ENCODE measurements around the gene ASF1B. TPM values are rescaled to one million over a fixed set of nuclear protein-coding genes. Genes with fewer than 3 reads are reported as not detected.

ASF1B gene
- total RNA-seq, 6 donors from 2014 or later, result 1.2 to 4.9 (median 3.0) TPM

DNA sequence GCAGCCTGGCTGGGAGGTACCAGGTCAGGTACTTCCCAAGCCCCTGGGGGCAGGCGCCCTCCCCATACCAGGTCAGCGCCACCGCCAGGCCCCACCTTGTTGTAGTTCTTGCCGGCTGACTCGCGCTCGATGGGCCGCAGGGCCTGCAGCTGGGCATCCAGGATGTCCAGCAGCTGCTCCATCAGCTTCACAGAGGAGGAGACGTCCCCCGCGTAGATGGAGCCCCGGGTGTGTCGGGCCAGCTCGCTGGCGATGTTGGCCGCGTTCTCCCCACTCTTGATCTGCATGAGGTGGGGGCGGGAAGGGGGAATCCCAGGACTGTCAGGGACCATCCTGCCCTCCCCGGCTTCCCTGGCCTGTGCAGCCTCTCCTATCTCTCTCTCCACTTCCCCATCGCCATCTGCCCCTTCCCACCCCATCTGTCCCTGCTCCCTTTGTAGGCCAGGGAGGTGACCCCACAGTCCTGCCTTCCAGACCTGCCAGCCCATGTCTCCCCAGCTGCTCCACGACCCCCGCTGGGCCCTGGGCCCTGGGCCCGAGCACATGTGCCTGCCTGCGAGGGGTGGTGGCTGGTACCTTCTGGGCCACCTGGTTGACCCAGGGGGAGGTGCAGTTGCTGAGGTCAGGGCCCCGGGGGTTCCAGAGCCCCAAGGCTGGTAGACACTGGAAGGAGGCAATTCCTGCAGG lies 23.8 kb upstream of the ASF1B start:
- WGBS, 2 donors, result 89 to 95% methylated on average over 8 to 25 of the region's 25 CpGs
- H3K36me3 ChIP-seq, result peaks cover 0 to 61% (median 51%) of the 10 kb centered on the region in 4 donors
- no peaks in the 10 kb centered on the region for H3K9me3 ChIP-seq
- no peak overlapping the region for H3K4me3 ChIP-seq
- DNase-seq (no peak), ATAC-seq (ENCODE audit: low FRiP score in 2 of 2) (no peak)
- TF ChIP-seq POLR2A (IDR thresholded peaks at IDR 0.05) (no peak), POLR2AphosphoS5 (IDR thresholded peaks at IDR 0.05) (no peak)
- no peaks in the 10 kb centered on the region for H3K4me1 ChIP-seq
- no peaks in the 10 kb centered on the region for H3K27me3 ChIP-seq
- no peak overlapping the region for H3K27ac ChIP-seq

DNA sequence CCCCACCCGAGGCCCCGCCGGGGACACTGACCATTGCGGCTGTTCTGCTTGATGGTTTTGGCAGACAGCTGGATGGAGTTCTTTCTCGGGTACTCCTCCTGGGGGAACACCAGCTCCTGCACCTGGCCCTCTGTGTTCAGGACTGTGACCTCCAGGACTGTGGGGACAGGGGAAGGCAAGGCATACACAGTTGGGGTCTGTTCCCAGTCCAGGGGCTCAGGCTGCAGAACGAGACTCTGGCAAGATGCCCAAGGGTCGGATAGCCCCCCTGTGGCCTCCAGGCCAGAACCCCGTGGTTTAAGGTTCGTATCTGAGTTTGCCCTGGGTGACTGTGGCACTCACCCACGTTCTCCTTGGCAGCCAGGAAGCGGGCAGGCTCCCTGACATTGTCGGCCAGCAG lies 22.7 kb upstream of the ASF1B start:
- WGBS, 2 donors, result 77 to 81% methylated on average over 5 to 12 of the region's 12 CpGs
- no peak for TF ChIP-seq POLR2AphosphoS5 (IDR thresholded peaks at IDR 0.05)
- no peak for TF ChIP-seq EP300 (IDR thresholded peaks at IDR 0.05)
- TF ChIP-seq POLR2A (IDR thresholded peaks at IDR 0.05), result no peak
- TF ChIP-seq, protein P1, sequence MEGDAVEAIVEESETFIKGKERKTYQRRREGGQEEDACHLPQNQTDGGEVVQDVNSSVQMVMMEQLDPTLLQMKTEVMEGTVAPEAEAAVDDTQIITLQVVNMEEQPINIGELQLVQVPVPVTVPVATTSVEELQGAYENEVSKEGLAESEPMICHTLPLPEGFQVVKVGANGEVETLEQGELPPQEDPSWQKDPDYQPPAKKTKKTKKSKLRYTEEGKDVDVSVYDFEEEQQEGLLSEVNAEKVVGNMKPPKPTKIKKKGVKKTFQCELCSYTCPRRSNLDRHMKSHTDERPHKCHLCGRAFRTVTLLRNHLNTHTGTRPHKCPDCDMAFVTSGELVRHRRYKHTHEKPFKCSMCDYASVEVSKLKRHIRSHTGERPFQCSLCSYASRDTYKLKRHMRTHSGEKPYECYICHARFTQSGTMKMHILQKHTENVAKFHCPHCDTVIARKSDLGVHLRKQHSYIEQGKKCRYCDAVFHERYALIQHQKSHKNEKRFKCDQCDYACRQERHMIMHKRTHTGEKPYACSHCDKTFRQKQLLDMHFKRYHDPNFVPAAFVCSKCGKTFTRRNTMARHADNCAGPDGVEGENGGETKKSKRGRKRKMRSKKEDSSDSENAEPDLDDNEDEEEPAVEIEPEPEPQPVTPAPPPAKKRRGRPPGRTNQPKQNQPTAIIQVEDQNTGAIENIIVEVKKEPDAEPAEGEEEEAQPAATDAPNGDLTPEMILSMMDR (IDR thresholded peaks at IDR 0.05), result no peak
- no peak overlapping the region for H3K4me3 ChIP-seq
- no peak for ATAC-seq (ENCODE audit: low FRiP score in 2 of 2)
- no peaks in the 10 kb centered on the region for H3K27me3 ChIP-seq
- DNase-seq, result no peak
- H3K36me3 ChIP-seq, result peaks cover 0 to 70% (median 54%) of the 10 kb centered on the region in 4 donors
- no peaks in the 10 kb centered on the region for H3K4me1 ChIP-seq
- H3K9me3 ChIP-seq, result no peaks in the 10 kb centered on the region
- H3K27ac ChIP-seq, result no peak overlapping the region

DNA sequence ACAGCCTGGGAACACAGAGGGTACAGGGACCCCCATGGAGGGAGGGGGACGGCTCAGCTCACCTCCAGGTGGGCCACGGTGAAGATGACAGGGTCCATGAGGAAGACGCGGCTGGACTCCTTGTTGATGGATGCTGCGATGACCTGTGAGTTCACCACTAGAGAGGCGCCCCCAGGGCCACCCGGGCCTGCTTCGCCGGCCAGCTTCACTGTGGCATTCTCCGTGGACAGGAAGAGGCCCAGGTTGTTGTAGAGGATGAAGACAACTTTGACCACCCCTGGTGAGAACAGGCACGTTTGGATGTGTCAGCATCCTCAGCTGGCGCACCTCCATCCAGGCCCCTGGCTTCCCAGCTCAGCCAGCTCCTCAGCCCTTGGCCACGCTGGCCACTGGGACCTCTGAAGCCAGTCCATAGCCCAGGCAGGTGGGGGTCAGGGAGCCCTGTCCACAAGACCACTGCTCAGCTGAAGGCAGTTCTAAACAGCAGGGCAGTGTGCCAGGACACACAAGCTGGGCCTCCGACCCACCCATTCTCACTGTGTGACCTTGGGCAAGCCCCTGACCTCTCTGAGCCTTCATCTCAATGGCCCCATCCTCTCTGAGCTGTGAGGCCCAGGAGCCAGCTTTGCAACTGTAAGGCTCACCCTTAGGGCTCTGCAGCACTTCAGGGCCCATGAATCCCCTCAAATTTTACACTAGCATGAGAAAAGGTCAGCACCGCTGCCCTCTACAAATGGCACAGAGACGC lies 22.1 kb upstream of the ASF1B start:
- Histone ChIP-seq H3K4me1 (no peaks in the 10 kb centered on the region), H3K27ac (no peak overlapping the region), H3K4me3 (no peak overlapping the region), H3K27me3 (no peaks in the 10 kb centered on the region), H3K36me3 (peaks cover 0 to 72% (median 54%) of the 10 kb centered on the region in 4 donors), H3K9me3 (no peaks in the 10 kb centered on the region)
- no peak for ATAC-seq (ENCODE audit: low FRiP score in 2 of 2)
- TF ChIP-seq POLR2A (IDR thresholded peaks at IDR 0.05) (no peak), EP300 (IDR thresholded peaks at IDR 0.05) (no peak), POLR2AphosphoS5 (IDR thresholded peaks at IDR 0.05) (no peak)
- TF ChIP-seq, protein P1 (IDR thresholded peaks at IDR 0.05), result no peak
- 92 to 94% methylated on average over 3 to 15 of the region's 16 CpGs for WGBS, 2 donors
- DNase-seq, result no peak

DNA sequence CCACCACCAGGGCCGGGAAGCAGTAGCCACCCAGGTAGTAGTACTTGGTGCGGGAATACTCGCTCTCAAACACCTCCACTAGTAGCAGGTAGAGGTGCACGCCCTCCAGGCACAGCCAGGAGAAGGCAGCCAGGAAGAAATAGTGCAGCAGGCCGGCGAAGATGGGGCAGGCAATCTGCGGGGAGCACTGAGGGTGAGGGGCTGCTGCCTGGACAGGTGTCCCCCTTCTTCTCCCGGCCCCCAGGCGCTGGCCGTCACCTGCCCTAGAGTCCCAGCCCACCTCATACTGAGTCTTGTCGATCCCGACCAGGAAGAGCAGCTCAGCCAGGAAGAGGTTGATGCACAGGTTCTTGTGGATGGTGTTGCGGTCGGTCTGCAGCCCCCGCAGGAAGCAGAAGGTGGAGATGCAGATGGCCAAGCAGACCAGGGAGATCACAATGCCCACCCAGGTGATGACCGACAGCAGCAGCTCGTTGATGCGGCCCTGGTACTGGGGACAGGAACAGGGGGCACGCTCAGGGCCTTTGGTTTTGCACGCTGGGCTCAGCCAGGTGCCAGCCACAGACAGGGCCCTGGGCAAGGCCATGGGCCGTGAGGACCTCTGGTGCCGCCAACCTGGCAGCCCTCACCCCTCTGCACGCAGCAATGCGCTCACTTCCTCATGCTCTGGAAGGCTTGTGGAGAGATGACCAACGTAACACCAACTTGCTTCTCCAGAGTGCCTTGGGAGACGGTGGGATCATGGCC lies 20.8 kb upstream of the ASF1B start:
- TF ChIP-seq EP300 (IDR thresholded peaks at IDR 0.05), result no peak
- no peak for TF ChIP-seq POLR2A (IDR thresholded peaks at IDR 0.05)
- no peak for TF ChIP-seq POLR2AphosphoS5 (IDR thresholded peaks at IDR 0.05)
- TF ChIP-seq, protein P1 (IDR thresholded peaks at IDR 0.05), result no peak
- Histone ChIP-seq H3K4me1 (no peaks in the 10 kb centered on the region), H3K4me3 (no peak overlapping the region), H3K36me3 (peaks cover 0 to 67% (median 53%) of the 10 kb centered on the region in 4 donors), H3K27me3 (no peaks in the 10 kb centered on the region), H3K27ac (no peak overlapping the region), H3K9me3 (no peaks in the 10 kb centered on the region)
- 94 to 96% methylated on average over 9 to 26 of the region's 26 CpGs for WGBS, 2 donors
- no peak for ATAC-seq (ENCODE audit: low FRiP score in 2 of 2)
- DNase-seq, result no peak

DNA sequence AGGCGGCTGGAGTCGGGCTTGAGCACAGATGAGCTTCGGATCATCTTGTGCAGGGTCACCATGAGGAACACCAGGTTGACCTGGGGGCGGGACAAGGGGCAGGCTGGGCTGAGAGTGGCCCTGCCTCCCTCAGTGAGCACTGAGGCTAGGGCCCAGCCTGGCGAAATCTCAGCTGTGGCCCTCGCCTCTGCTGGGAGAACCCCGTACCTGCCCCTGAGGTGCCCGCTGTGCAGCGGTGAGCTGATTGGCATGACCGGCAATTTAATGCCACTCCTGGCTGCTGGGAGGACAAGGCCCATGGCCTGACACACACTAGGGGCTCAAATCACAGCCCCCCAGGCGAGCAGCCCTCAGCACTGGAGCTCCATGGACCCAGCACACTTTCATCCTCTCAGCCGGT lies 19.7 kb upstream of the ASF1B start:
- H3K27me3 ChIP-seq, result no peaks in the 10 kb centered on the region
- H3K9me3 ChIP-seq, result no peaks in the 10 kb centered on the region
- TF ChIP-seq POLR2AphosphoS5 (IDR thresholded peaks at IDR 0.05) (no peak), POLR2A (IDR thresholded peaks at IDR 0.05) (no peak), EP300 (IDR thresholded peaks at IDR 0.05) (no peak)
- TF ChIP-seq, protein P1 (IDR thresholded peaks at IDR 0.05), result no peak
- WGBS, 2 donors, result 94 to 98% methylated on average over 6 to 8 of the region's 12 CpGs
- DNase-seq, result no peak
- peaks cover 1 to 4% (median 2%) of the 10 kb centered on the region in 4 donors for H3K4me1 ChIP-seq
- no peak overlapping the region for H3K27ac ChIP-seq
- H3K4me3 ChIP-seq, result no peak overlapping the region
- no peak for ATAC-seq (ENCODE audit: low FRiP score in 2 of 2)
- peaks cover 0 to 70% (median 56%) of the 10 kb centered on the region in 4 donors for H3K36me3 ChIP-seq

Measured in upper lobe of left lung (tissue), 6 donors.